Measurements from ENCODE around the gene NFIA. TPM values are rescaled to one million over a fixed set of nuclear protein-coding genes. Genes with fewer than 3 reads are reported as not detected.

Gene NFIA
- total and polyA plus RNA-seq, 7 experiments from 2014 or later, result 1.0 to 8.6 (median 5.9) TPM

DNA sequence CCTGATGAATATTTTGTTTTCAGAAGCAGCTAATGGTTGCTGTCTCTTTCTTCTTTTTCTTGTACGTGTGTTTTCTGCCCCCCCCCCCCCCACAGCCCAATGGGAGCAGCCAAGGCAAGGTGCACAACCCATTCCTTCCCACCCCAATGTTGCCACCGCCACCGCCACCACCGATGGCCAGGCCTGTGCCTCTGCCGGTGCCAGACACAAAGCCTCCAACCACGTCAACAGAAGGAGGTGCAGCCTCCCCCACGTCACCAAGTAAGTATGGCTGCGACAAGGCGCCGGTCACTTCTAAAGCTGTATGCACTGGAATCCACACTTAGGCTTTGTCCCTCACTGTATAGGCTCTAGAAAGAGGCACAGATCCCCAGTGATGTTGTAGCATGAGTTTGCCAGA is 324.1 kb downstream of the NFIA start:
- no peaks in the 10 kb centered on the region for H3K4me1 ChIP-seq (ENCODE audit: control insufficient read depth in 2 of 2, insufficient read depth in 2 of 2, low read length in 2 of 2)
- peaks cover 0 to 3% (median 0%) of the 10 kb centered on the region in 3 experiments for H3K36me3 ChIP-seq (ENCODE audit: control insufficient read depth in 2 of 3, insufficient read depth in 3 of 3, low read length in 3 of 3)
- no peaks in the 10 kb centered on the region for H3K9me3 ChIP-seq (ENCODE audit: control insufficient read depth in 2 of 3, low read length in 3 of 3)
- no peak for ATAC-seq
- H3K4me3 ChIP-seq (ENCODE audit: low read length), result no peak overlapping the region
- no peaks in the 10 kb centered on the region for H3K27me3 ChIP-seq (ENCODE audit: control insufficient read depth in 2 of 2, insufficient read depth in 2 of 2, low read length in 2 of 2)
- H3K27ac Mint-ChIP-seq, result no peak overlapping the region
- peaks cover 0 to 20% (median 0%) of the 10 kb centered on the region in 5 donors for H3K27me3 Mint-ChIP-seq
- DNase-seq, result no peak
- intact Hi-C loops (cut with micrococcal nuclease), result no loop called here
- H3K4me3 Mint-ChIP-seq, result no peak overlapping the region
- POLR2A ChIA-PET, result no interaction called here
- no peak overlapping the region for H3K27ac ChIP-seq (ENCODE audit: low read depth, low read length)
- peaks cover 0 to 4% (median 0%) of the 10 kb centered on the region in 7 donors for H3K4me1 Mint-ChIP-seq
- H3K9me3 Mint-ChIP-seq, result no peaks in the 10 kb centered on the region
- peaks cover 0 to 36% (median 17%) of the 10 kb centered on the region in 5 donors for H3K36me3 Mint-ChIP-seq
- CTCF ChIA-PET, result no interaction called here

DNA sequence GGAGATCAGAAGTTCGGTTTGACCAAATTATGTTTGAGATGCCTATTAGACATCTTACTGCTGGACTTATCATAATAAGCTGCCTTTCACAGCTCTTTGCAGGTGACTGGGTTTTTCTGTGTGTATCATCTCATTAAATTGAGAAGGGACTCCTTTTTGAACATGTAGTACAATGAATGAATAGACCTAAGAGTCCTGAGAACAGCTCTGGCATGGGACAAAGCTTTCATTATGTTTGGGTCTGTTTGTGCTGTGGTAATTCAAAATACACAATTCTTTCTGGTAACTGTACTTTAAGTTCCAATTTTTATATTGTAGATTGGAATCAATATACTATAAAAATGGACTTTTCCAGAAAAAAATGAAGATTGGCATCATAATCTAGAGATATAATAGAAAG is 330.2 kb downstream of the NFIA start:
- no peak overlapping the region for H3K4me3 Mint-ChIP-seq
- H3K4me1 ChIP-seq (ENCODE audit: control insufficient read depth in 2 of 2, insufficient read depth in 2 of 2, low read length in 2 of 2), result no peaks in the 10 kb centered on the region
- H3K27me3 ChIP-seq (ENCODE audit: control insufficient read depth in 2 of 2, insufficient read depth in 2 of 2, low read length in 2 of 2), result no peaks in the 10 kb centered on the region
- H3K4me1 Mint-ChIP-seq, result no peaks in the 10 kb centered on the region
- ChIA-PET CTCF (interaction anchor here (0.6 kb wide), 1 partner anchor 20 kb away, joined by 3 read pairs; no protein-coding TSS in a partner anchor), POLR2A (no interaction called here)
- no peak overlapping the region for H3K4me3 ChIP-seq (ENCODE audit: low read length)
- H3K9me3 Mint-ChIP-seq, result no peaks in the 10 kb centered on the region
- peaks cover 0 to 19% (median 1%) of the 10 kb centered on the region in 5 donors for H3K36me3 Mint-ChIP-seq
- intact Hi-C loops (cut with micrococcal nuclease), result no loop called here
- H3K27ac ChIP-seq (ENCODE audit: low read depth, low read length), result no peak overlapping the region
- no peak overlapping the region for H3K27ac Mint-ChIP-seq
- peaks cover 0 to 2% (median 0%) of the 10 kb centered on the region in 5 donors for H3K27me3 Mint-ChIP-seq
- DNase-seq (no peak), ATAC-seq (no peak)
- peaks cover 0 to 3% (median 0%) of the 10 kb centered on the region in 3 experiments for H3K36me3 ChIP-seq (ENCODE audit: control insufficient read depth in 2 of 3, insufficient read depth in 3 of 3, low read length in 3 of 3)
- H3K9me3 ChIP-seq (ENCODE audit: control insufficient read depth in 2 of 3, low read length in 3 of 3), result no peaks in the 10 kb centered on the region

DNA sequence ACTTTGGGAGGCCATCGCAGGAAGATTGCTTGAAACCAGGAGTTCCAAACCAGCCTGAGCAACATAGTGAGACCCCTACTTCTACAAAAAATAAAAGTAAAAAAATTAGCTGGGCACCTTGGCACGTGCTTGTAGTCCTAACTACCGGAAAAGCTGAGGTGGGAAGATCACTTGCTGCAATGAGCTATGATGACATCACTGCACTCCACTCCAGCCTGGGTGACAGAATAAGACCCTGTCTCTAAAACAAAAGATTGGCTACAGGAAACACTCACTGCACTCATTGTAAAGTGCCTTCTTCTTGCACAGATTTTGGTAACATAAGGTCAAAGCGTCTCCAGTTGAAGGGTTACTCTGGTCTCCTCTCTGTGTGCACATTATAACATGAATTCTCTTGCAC is 336.8 kb downstream of the NFIA start:
- peaks cover 0 to 8% (median 0%) of the 10 kb centered on the region in 5 donors for H3K27me3 Mint-ChIP-seq
- Histone ChIP-seq H3K27me3 (ENCODE audit: control insufficient read depth in 2 of 2, insufficient read depth in 2 of 2, low read length in 2 of 2) (no peaks in the 10 kb centered on the region), H3K36me3 (ENCODE audit: control insufficient read depth in 2 of 3, insufficient read depth in 3 of 3, low read length in 3 of 3) (no peaks in the 10 kb centered on the region), H3K27ac (ENCODE audit: low read depth, low read length) (no peak overlapping the region), H3K4me3 (ENCODE audit: low read length) (no peak overlapping the region), H3K9me3 (ENCODE audit: control insufficient read depth in 2 of 3, low read length in 3 of 3) (no peaks in the 10 kb centered on the region), H3K4me1 (ENCODE audit: control insufficient read depth in 2 of 2, insufficient read depth in 2 of 2, low read length in 2 of 2) (no peaks in the 10 kb centered on the region)
- POLR2A ChIA-PET, result no interaction called here
- ATAC-seq (no peak), DNase-seq (no peak)
- no peaks in the 10 kb centered on the region for H3K4me1 Mint-ChIP-seq
- CTCF ChIA-PET, result no interaction called here
- H3K4me3 Mint-ChIP-seq, result no peak overlapping the region
- H3K27ac Mint-ChIP-seq, result no peak overlapping the region
- H3K36me3 Mint-ChIP-seq, result peaks cover 0 to 19% (median 0%) of the 10 kb centered on the region in 5 donors
- intact Hi-C loops (cut with micrococcal nuclease), result no loop called here
- peaks cover 0 to 1% (median 0%) of the 10 kb centered on the region in 11 donors for H3K9me3 Mint-ChIP-seq

DNA sequence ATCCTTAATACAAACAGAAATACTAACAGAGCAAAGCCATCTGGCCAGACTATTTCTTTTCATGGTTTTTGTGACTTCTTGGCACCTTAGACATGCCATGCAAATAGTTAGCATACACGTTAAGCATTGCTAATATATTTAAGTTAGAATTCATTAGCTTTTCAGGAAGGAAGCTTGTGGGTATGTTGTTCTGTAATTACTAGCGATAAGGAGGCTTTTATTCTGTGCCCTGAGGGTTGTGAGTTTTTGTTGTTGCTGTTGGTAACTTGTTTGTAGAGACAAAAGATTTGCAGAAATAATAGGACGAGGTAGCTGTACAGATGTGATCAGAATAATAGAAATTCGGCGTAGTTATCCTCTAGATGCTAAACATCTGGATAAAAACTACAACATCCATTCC is 337.3 kb downstream of the NFIA start:
- Histone ChIP-seq H3K9me3 (ENCODE audit: control insufficient read depth in 2 of 3, low read length in 3 of 3) (no peaks in the 10 kb centered on the region), H3K27me3 (ENCODE audit: control insufficient read depth in 2 of 2, insufficient read depth in 2 of 2, low read length in 2 of 2) (no peaks in the 10 kb centered on the region), H3K4me1 (ENCODE audit: control insufficient read depth in 2 of 2, insufficient read depth in 2 of 2, low read length in 2 of 2) (no peaks in the 10 kb centered on the region), H3K27ac (ENCODE audit: low read depth, low read length) (no peak overlapping the region), H3K4me3 (ENCODE audit: low read length) (no peak overlapping the region), H3K36me3 (ENCODE audit: control insufficient read depth in 2 of 3, insufficient read depth in 3 of 3, low read length in 3 of 3) (no peaks in the 10 kb centered on the region)
- Mint-ChIP-seq H3K36me3 (peaks cover 0 to 16% (median 0%) of the 10 kb centered on the region in 5 donors), H3K4me1 (peaks cover 0 to 4% (median 0%) of the 10 kb centered on the region in 7 donors), H3K27me3 (peaks cover 0 to 8% (median 0%) of the 10 kb centered on the region in 5 donors), H3K9me3 (peaks cover 0 to 1% (median 0%) of the 10 kb centered on the region in 11 donors), H3K27ac (no peak overlapping the region), H3K4me3 (no peak overlapping the region)
- no peak for ATAC-seq
- DNase-seq, result no peak
- intact Hi-C loops (cut with micrococcal nuclease), result no loop called here
- ChIA-PET CTCF (no interaction called here), POLR2A (no interaction called here)

DNA sequence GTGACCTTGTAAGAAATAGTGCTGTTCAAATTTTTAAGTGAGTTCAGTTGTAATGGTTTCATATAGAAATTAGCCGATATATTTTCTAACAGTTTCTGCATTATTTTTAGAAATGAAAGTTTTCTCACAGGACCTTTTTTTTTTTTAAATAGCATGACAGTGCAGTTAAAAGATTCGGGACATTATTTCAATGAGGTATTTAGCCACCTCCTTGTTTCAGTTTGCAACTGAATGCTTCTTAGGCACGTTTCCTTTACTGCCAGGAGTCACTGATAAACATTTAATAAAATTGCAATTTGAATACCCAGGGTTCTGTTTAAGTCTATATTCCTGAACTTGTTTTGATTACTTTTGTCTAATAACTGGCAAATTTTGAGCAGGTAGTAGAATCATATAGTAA is 337.9 kb downstream of the NFIA start:
- no peak for ATAC-seq
- peaks cover 0 to 7% (median 0%) of the 10 kb centered on the region in 5 donors for H3K27me3 Mint-ChIP-seq
- peaks cover 0 to 4% (median 0%) of the 10 kb centered on the region in 7 donors for H3K4me1 Mint-ChIP-seq

DNA sequence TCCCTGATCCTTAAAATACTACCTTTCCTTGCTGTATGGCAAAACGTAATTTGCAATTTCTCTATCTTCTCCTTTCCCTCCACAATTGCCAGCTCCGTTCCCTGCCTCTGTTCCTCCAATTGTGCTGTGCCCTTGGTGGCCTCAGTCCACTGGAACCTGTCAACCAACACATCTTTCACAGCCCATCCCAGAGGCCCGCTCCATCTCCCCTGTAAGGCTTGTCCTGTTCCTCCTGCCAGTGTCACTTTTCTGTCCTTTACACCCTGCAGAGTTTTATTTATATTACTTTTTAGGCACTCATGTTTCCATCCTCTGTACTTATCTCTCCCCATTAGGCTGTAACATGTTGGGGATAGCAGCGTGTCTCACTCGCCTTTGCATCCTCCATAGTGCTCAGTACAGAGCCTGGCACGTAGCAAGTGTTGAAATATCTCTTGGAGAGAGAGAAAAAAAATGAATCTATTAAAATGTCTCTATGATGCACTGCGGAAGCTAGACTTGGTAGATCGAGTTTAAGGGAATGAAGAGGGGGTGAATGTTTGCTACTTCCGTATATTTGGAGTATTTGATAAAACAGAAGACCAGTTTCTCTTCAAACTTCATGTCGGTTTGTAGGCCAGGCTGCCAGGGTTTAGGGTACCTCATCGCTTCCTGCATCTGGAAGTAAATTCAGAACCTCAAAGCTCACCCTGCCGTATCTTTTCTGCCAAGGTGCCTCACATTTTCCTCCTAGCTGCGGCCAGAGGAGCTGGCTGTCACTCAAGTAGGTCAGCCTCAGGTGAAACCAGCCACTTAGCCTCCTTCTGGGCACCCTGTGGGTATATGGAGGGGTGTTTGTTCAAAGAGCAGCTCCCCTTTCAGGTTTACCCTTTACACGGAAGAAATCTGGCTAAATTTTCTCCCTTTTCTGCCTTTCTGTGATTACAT is 338.8 kb downstream of the NFIA start:
- ChIA-PET CTCF (no interaction called here), POLR2A (no interaction called here)
- Mint-ChIP-seq H3K27ac (no peak overlapping the region), H3K4me3 (no peak overlapping the region), H3K4me1 (peaks cover 0 to 4% (median 0%) of the 10 kb centered on the region in 7 donors), H3K36me3 (peaks cover 0 to 11% (median 0%) of the 10 kb centered on the region in 5 donors), H3K9me3 (peaks cover 0 to 1% (median 0%) of the 10 kb centered on the region in 11 donors), H3K27me3 (peaks cover 0 to 8% (median 0%) of the 10 kb centered on the region in 5 donors)
- Histone ChIP-seq H3K9me3 (ENCODE audit: control insufficient read depth in 2 of 3, low read length in 3 of 3) (no peaks in the 10 kb centered on the region), H3K27ac (ENCODE audit: low read depth, low read length) (no peak overlapping the region), H3K4me3 (ENCODE audit: low read length) (no peak overlapping the region), H3K36me3 (ENCODE audit: control insufficient read depth in 2 of 3, insufficient read depth in 3 of 3, low read length in 3 of 3) (no peaks in the 10 kb centered on the region), H3K4me1 (ENCODE audit: control insufficient read depth in 2 of 2, insufficient read depth in 2 of 2, low read length in 2 of 2) (no peaks in the 10 kb centered on the region), H3K27me3 (ENCODE audit: control insufficient read depth in 2 of 2, insufficient read depth in 2 of 2, low read length in 2 of 2) (no peaks in the 10 kb centered on the region)
- DNase-seq (no peak), ATAC-seq (no peak)
- intact Hi-C loops (cut with micrococcal nuclease), result no loop called here

More for the DNA sequence above, 337.9 kb downstream of the NFIA start:
- H3K9me3 ChIP-seq (ENCODE audit: control insufficient read depth in 2 of 3, low read length in 3 of 3), result no peaks in the 10 kb centered on the region
- POLR2A ChIA-PET, result no interaction called here
- no peaks in the 10 kb centered on the region for H3K4me1 ChIP-seq (ENCODE audit: control insufficient read depth in 2 of 2, insufficient read depth in 2 of 2, low read length in 2 of 2)
- no peak for DNase-seq
- no peak overlapping the region for H3K27ac ChIP-seq (ENCODE audit: low read depth, low read length)
- Mint-ChIP-seq H3K4me3 (no peak overlapping the region), H3K9me3 (peaks cover 0 to 1% (median 0%) of the 10 kb centered on the region in 11 donors), H3K27ac (no peak overlapping the region), H3K36me3 (peaks cover 0 to 11% (median 0%) of the 10 kb centered on the region in 5 donors)
- no peak overlapping the region for H3K4me3 ChIP-seq (ENCODE audit: low read length)
- H3K36me3 ChIP-seq (ENCODE audit: control insufficient read depth in 2 of 3, insufficient read depth in 3 of 3, low read length in 3 of 3), result no peaks in the 10 kb centered on the region
- CTCF ChIA-PET, result no interaction called here
- intact Hi-C loops (cut with micrococcal nuclease), result no loop called here
- no peaks in the 10 kb centered on the region for H3K27me3 ChIP-seq (ENCODE audit: control insufficient read depth in 2 of 2, insufficient read depth in 2 of 2, low read length in 2 of 2)

Data from naive thymus-derived CD4-positive, alpha-beta T cell (primary cell).